CD4-positive, CD25-positive, alpha-beta regulatory T cell (primary cell): Measurements from ENCODE around the gene TIMM17B. TPM values are rescaled to one million over a fixed set of nuclear protein-coding genes. Genes with fewer than 3 reads are reported as not detected.
A peak's percentile ranks its signal among the peaks of the same experiment; 100 is the strongest.

ENCODE experiments used
- ATAC-seq, 2 donors: fragments of 150-1000 bp; cut with Tn5 transposase; one replicate each; pipeline ENCODE4 v1.10.0; 2021; ENCODE audit warnings: low read depth in 2 of 2, moderate number of reproducible peaks in 2 of 2, moderate library complexity in 1 of 2
- DNase-seq, 3 donors: peaks; one replicate each; pipeline versions ENCODE4 v3.0.0 to v3.0.0-alpha.2; 2012 to 2022; ENCODE audit warnings: mixed read lengths in 1 of 3
- H3K27ac ChIP-seq: one replicate; pipeline ENCODE4 v1.7.0; 2013; ENCODE audit warnings: mild to moderate bottlenecking, low read length; ENCODE audit not compliant: insufficient read depth, poor library complexity, severe bottlenecking
- H3K27me3 ChIP-seq: one replicate; pipeline ENCODE4 v1.7.0; 2013; ENCODE audit warnings: low read length; ENCODE audit not compliant: control insufficient read depth, insufficient read depth
- H3K36me3 ChIP-seq: one replicate; pipeline ENCODE4 v1.7.0; 2013; ENCODE audit warnings: mild to moderate bottlenecking, low read length, moderate library complexity; ENCODE audit not compliant: control insufficient read depth, insufficient read depth
- H3K4me1 ChIP-seq: 2 replicates; pipeline ENCODE4 v1.7.0; 2013; ENCODE audit warnings: mild to moderate bottlenecking, low read length; ENCODE audit not compliant: insufficient read depth, control insufficient read depth, poor library complexity, severe bottlenecking
- H3K4me3 ChIP-seq: one replicate; pipeline ENCODE4 v1.7.0; 2013; ENCODE audit warnings: low read depth, mild to moderate bottlenecking, low read length, moderate library complexity
- H3K9me3 ChIP-seq, 2 experiments: 1 replicate in 1 of 2; 2 replicates in 1 of 2; pipeline ENCODE4 v1.7.0; 2013; ENCODE audit warnings: low read length in 2 of 2, mild to moderate bottlenecking in 1 of 2, moderate library complexity in 1 of 2; ENCODE audit not compliant: control insufficient read depth in 2 of 2
- H3K27ac Mint-ChIP-seq, 3 donors: one replicate each; pipeline ENCODE4 v1.8.0; 2020 to 2022; ENCODE audit warnings: mild to moderate bottlenecking in 3 of 3, mixed read lengths in 3 of 3, moderate library complexity in 2 of 3
- H3K27me3 Mint-ChIP-seq: one replicate; pipeline ENCODE4 v1.8.0; 2022; ENCODE audit warnings: mild to moderate bottlenecking, mixed read lengths
- H3K36me3 Mint-ChIP-seq: one replicate; pipeline ENCODE4 v1.8.0; 2020; ENCODE audit warnings: mixed read lengths
- H3K4me1 Mint-ChIP-seq, 4 donors: one replicate each; pipeline ENCODE4 v1.8.0; 2020 to 2022; ENCODE audit warnings: mixed read lengths in 4 of 4, mild to moderate bottlenecking in 1 of 4
- H3K4me3 Mint-ChIP-seq, 4 donors: one replicate each; pipeline ENCODE4 v1.8.0; 2020 to 2022; ENCODE audit warnings: mild to moderate bottlenecking in 4 of 4, mixed read lengths in 4 of 4, moderate library complexity in 3 of 4
- H3K9me3 Mint-ChIP-seq, 7 donors: one replicate each; pipeline ENCODE4 v1.8.0; 2020 to 2022; ENCODE audit warnings: mixed read lengths in 7 of 7, mild to moderate bottlenecking in 3 of 7, moderate library complexity in 2 of 7
- polyA plus RNA-seq, 4 donors: library from polyadenylated mRNA; unstranded; fragments of 300-500 nt; fragmentation: Illumina TruSeq; gene quantifications; one replicate each; pipeline ENCODE4 v1.2.3, GENCODE V29; 2021
- total RNA-seq: library from RNA; stranded (reverse); gene quantifications from one replicate; pipeline ENCODE4 v1.2.3, GENCODE V29; 2022

The TIMM17B gene
- total and polyA plus RNA-seq, 5 donors from 2014 or later: 31.4 to 65.1 (median 52.4) TPM

GRCh38 chrX:48924270-48924669 is 26.7 kb upstream of the TIMM17B start:
- ATAC-seq (no peak), DNase-seq (peak in 1 of 3 donors; percentile 27)
- peak overlapping the region; percentile 34 to 78 (median 49) for H3K4me3 Mint-ChIP-seq
- peaks cover 26% of the 10 kb centered on the region for H3K36me3 Mint-ChIP-seq
- H3K9me3 ChIP-seq: no peaks in the 10 kb centered on the region
- H3K27me3 ChIP-seq: no peaks in the 10 kb centered on the region
- H3K27me3 Mint-ChIP-seq: no peaks in the 10 kb centered on the region
- H3K27ac ChIP-seq: no peak overlapping the region
- peak overlapping the region; percentile 84 to 99 (median 87) for H3K27ac Mint-ChIP-seq
- peaks cover 56% of the 10 kb centered on the region for H3K4me1 ChIP-seq
- no peak overlapping the region for H3K4me3 ChIP-seq
- H3K4me1 Mint-ChIP-seq: peaks cover 10 to 75% (median 19%) of the 10 kb centered on the region in 4 donors
- peaks cover 18% of the 10 kb centered on the region for H3K36me3 ChIP-seq
- H3K9me3 Mint-ChIP-seq: no peaks in the 10 kb centered on the region

GRCh38 chrX:48923771-48924170 is 26.2 kb upstream of the TIMM17B start:
- DNase-seq (no peak), ATAC-seq (no peak)
- no peak overlapping the region for H3K4me3 ChIP-seq
- peaks cover 18% of the 10 kb centered on the region for H3K36me3 ChIP-seq
- no peaks in the 10 kb centered on the region for H3K27me3 ChIP-seq
- H3K27ac ChIP-seq: no peak overlapping the region
- peak overlapping the region; percentile 84 to 99 (median 87) for H3K27ac Mint-ChIP-seq
- peaks cover 59% of the 10 kb centered on the region for H3K4me1 ChIP-seq
- peaks cover 26% of the 10 kb centered on the region for H3K36me3 Mint-ChIP-seq
- H3K9me3 ChIP-seq: no peaks in the 10 kb centered on the region
- H3K9me3 Mint-ChIP-seq: no peaks in the 10 kb centered on the region
- no peaks in the 10 kb centered on the region for H3K27me3 Mint-ChIP-seq
- peak overlapping the region in 1 of 4 donors; percentile 78 for H3K4me3 Mint-ChIP-seq
- peaks cover 10 to 78% (median 19%) of the 10 kb centered on the region in 4 donors for H3K4me1 Mint-ChIP-seq

- Mint-ChIP-seq H3K27me3 (peaks cover 4% of the 10 kb centered on the region), H3K36me3 (peaks cover 27% of the 10 kb centered on the region), H3K4me3 (peak overlapping the region; percentile 94 to 97 (median 96)), H3K9me3 (no peaks in the 10 kb centered on the region), H3K27ac (peak overlapping the region; percentile 94 to 99 (median 96)), H3K4me1 (peaks cover 10 to 77% (median 19%) of the 10 kb centered on the region in 4 donors)
- peaks cover 60% of the 10 kb centered on the region for H3K4me1 ChIP-seq
- no peak for ATAC-seq
- peak overlapping the region; percentile 96 for H3K27ac ChIP-seq
- peak overlapping the region; percentile 92 for H3K4me3 ChIP-seq
- no peaks in the 10 kb centered on the region for H3K9me3 ChIP-seq
- peaks cover 31% of the 10 kb centered on the region for H3K36me3 ChIP-seq
- no peaks in the 10 kb centered on the region for H3K27me3 ChIP-seq
- DNase-seq: no peak
Observed at GRCh38 chrX:48920718-48921104, 23.1 kb upstream of the TIMM17B start.

- Histone ChIP-seq H3K9me3 (no peaks in the 10 kb centered on the region), H3K27ac (peak overlapping the region; percentile 96)
- ATAC-seq: peak; percentile 30 to 35
Observed at GRCh38 chrX:48919947-48920717, 22.6 kb upstream of the TIMM17B start.

GRCh38 chrX:48919360-48919841 is 21.8 kb upstream of the TIMM17B start:
- no peaks in the 10 kb centered on the region for H3K9me3 ChIP-seq
- DNase-seq (peak in 1 of 3 donors; percentile 68), ATAC-seq (peak; percentile 25 to 32)
- no peaks in the 10 kb centered on the region for H3K9me3 Mint-ChIP-seq
- peak overlapping the region; percentile 96 for H3K27ac ChIP-seq
- peaks cover 10 to 82% (median 16%) of the 10 kb centered on the region in 4 donors for H3K4me1 Mint-ChIP-seq
- peaks cover 30% of the 10 kb centered on the region for H3K36me3 Mint-ChIP-seq
- peaks cover 4% of the 10 kb centered on the region for H3K27me3 Mint-ChIP-seq
- peaks cover 34% of the 10 kb centered on the region for H3K36me3 ChIP-seq
- H3K4me3 Mint-ChIP-seq: peak overlapping the region; percentile 94 to 97 (median 96)
- H3K27ac Mint-ChIP-seq: peak overlapping the region; percentile 94 to 99 (median 96)
- no peaks in the 10 kb centered on the region for H3K27me3 ChIP-seq
- H3K4me1 ChIP-seq: peaks cover 67% of the 10 kb centered on the region
- peak overlapping the region; percentile 92 for H3K4me3 ChIP-seq

More at GRCh38 chrX:48919947-48920717, 22.6 kb upstream of the TIMM17B start:
- peak; percentile 22 to 77 (median 65) for DNase-seq
- H3K4me3 Mint-ChIP-seq: peak overlapping the region; percentile 94 to 97 (median 96)
- H3K27me3 Mint-ChIP-seq: peaks cover 4% of the 10 kb centered on the region
- H3K4me3 ChIP-seq: peak overlapping the region; percentile 92
- H3K27ac Mint-ChIP-seq: peak overlapping the region; percentile 94 to 99 (median 96)
- H3K27me3 ChIP-seq: no peaks in the 10 kb centered on the region
- H3K36me3 ChIP-seq: peaks cover 32% of the 10 kb centered on the region
- no peaks in the 10 kb centered on the region for H3K9me3 Mint-ChIP-seq
- H3K4me1 Mint-ChIP-seq: peaks cover 10 to 78% (median 18%) of the 10 kb centered on the region in 4 donors
- peaks cover 66% of the 10 kb centered on the region for H3K4me1 ChIP-seq
- H3K36me3 Mint-ChIP-seq: peaks cover 26% of the 10 kb centered on the region

- Mint-ChIP-seq H3K4me1 (peaks cover 10 to 82% (median 12%) of the 10 kb centered on the region in 4 donors), H3K27ac (peak within 1 kb of the TSS; percentile 94 to 99 (median 96)), H3K36me3 (peaks cover 31% of the 10 kb centered on the region), H3K9me3 (no peaks in the 10 kb centered on the region), H3K4me3 (peak within 1 kb of the TSS; percentile 94 to 97 (median 96)), H3K27me3 (peaks cover 4% of the 10 kb centered on the region)
- no peaks in the 10 kb centered on the region for H3K9me3 ChIP-seq
- H3K4me3 ChIP-seq: peak within 1 kb of the TSS; percentile 96
- peaks cover 67% of the 10 kb centered on the region for H3K4me1 ChIP-seq
- peaks cover 37% of the 10 kb centered on the region for H3K36me3 ChIP-seq
- H3K27ac ChIP-seq: peak within 1 kb of the TSS; percentile 96
- ATAC-seq (peak; percentile 69 to 71), DNase-seq (peak; percentile 87 to 97 (median 94))
- H3K27me3 ChIP-seq: no peaks in the 10 kb centered on the region
Observed at GRCh38 chrX:48918643-48919340, 21.2 kb upstream of the TIMM17B start, which contains the start of gene PIM2. Gene PIM2 (minus strand): TSS chrX:48919024. CDS start chrX:48918834, 190 bp downstream.

- H3K27me3 Mint-ChIP-seq: peaks cover 4% of the 10 kb centered on the region
- peaks cover 65% of the 10 kb centered on the region for H3K4me1 ChIP-seq
- peaks cover 34% of the 10 kb centered on the region for H3K36me3 Mint-ChIP-seq
- no peaks in the 10 kb centered on the region for H3K27me3 ChIP-seq
- H3K4me3 ChIP-seq: peak overlapping the region; percentile 96
- peaks cover 42% of the 10 kb centered on the region for H3K36me3 ChIP-seq
- H3K9me3 Mint-ChIP-seq: no peaks in the 10 kb centered on the region
- ATAC-seq (no peak), DNase-seq (peak in 1 of 3 donors; percentile 21)
- H3K27ac ChIP-seq: peak overlapping the region; percentile 80
- no peaks in the 10 kb centered on the region for H3K9me3 ChIP-seq
- H3K4me1 Mint-ChIP-seq: peaks cover 10 to 82% (median 12%) of the 10 kb centered on the region in 4 donors
- H3K27ac Mint-ChIP-seq: peak overlapping the region; percentile 94 to 99 (median 95)
- H3K4me3 Mint-ChIP-seq: peak overlapping the region; percentile 94 to 97 (median 96)
Observed at GRCh38 chrX:48918301-48918642, 20.7 kb upstream of the TIMM17B start.
